Body of pancreas (tissue), 4 donors: ENCODE results near the gene OR51B4.
"Not testable (repeated sequence)": the region's sequence is repeated elsewhere in the genome, so short reads cannot be mapped to it uniquely, and the experiment has no call there.

Experiments
- CTCF ChIP-seq, 7 experiments: fragments of 450-650 bp in 4 of 7; fragments of 200-600 bp in 3 of 7; sonication (generic) in 3 of 7; IDR thresholded peaks; one replicate each; pipeline ENCODE4 v1.5.1; 2016 to 2019; ENCODE audit warnings: antibody characterized with exemption in 7 of 7
- POLR2A ChIP-seq, 3 donors: fragments of 450-650 bp; IDR thresholded peaks; one replicate each; pipeline ENCODE4 v1.6.1; 2016; ENCODE audit warnings: antibody characterized with exemption in 3 of 3, mild to moderate bottlenecking in 2 of 3

DNA sequence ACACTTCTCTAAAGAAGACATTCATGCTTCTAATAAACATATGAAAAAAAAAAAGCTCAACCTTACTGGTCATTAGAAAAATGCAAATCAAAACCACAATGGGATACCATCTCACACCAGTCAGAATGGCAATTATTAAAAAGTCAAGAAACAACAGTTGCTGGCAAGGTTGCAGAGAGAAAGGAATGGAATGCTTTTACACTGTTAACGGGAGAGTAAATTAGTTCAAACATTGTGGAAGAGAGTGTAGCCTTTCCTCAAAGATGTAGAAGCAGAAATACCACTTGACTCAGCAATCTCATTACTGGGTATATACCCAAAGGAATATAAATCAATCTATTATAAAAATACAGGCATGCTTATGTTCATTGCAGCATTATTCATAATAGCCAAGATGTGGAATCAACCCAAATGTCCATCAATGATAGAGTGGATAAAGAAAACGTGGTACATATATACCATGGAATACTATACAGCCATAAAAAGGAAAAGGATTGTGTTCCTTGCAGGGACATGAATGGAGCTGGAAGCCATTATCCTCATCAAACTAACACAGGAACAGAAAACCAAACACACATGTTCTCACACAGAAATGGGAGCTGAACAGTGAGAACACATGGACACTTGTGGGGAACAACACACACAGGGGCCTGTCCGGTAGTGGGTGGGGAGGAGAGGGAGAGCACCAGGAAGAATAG, 11.7 kb upstream of the OR51B4 start:
- not testable (repeated sequence) for TF ChIP-seq POLR2A, CTCF (IDR thresholded peaks at IDR 0.05)
